Tibial artery (tissue), 4 donors: Measurements from ENCODE around the gene TXLNA.
A peak's percentile ranks its signal among the peaks of the same experiment; 100 is the strongest.

Source experiments
- DNase-seq, 2 donors: peaks; one replicate each; pipeline ENCODE4 v3.0.0-alpha.2; 2019
- H3K27ac ChIP-seq, 2 donors: fragments of 200-600 bp; sonication (generic) in 1 of 2; 1 replicate in 1 of 2; 2 replicates in 1 of 2; pipeline ENCODE4 v1.5.1; 2018 to 2019; ENCODE audit warnings: mild to moderate bottlenecking in 1 of 2
- H3K27me3 ChIP-seq, 2 donors: fragments of 200-600 bp; sonication (generic) in 1 of 2; one replicate each; pipeline versions ENCODE4 v1.5.1 to v1.6.0; 2016 to 2019
- H3K36me3 ChIP-seq, 3 donors: fragments of 200-600 bp; sonication (generic) in 2 of 3; one replicate each; pipeline ENCODE4 v1.5.1; 2016 to 2019; ENCODE audit warnings: mild to moderate bottlenecking in 2 of 3
- H3K4me1 ChIP-seq, 4 donors: fragments of 200-600 bp; sonication (generic) in 2 of 4; 1 replicate in 3 of 4; 2 replicates in 1 of 4; pipeline ENCODE4 v1.5.1; 2016 to 2019
- H3K4me3 ChIP-seq, 2 donors: fragments of 200-600 bp; sonication (generic) in 1 of 2; 1 replicate in 1 of 2; 2 replicates in 1 of 2; pipeline ENCODE4 v1.5.1; 2018 to 2019; ENCODE audit warnings: mild to moderate bottlenecking in 2 of 2
- H3K9me3 ChIP-seq, 3 donors: fragments of 200-600 bp; sonication (generic) in 1 of 3; one replicate each; pipeline ENCODE4 v1.5.1; 2016 to 2019
- intact Hi-C: fragments of 100-400 bp; cut with DNase I; formaldehyde crosslinking; loops from one replicate; pipeline ENCODE4 v1.15.0; 2023; ENCODE audit warnings: low total_unique reads
- TF ChIP-seq, protein P1 (sequence below), 2 experiments: fragments of 200-600 bp in 1 of 2; fragments of 450-650 bp in 1 of 2; IDR thresholded peaks; one replicate each; pipeline ENCODE4 v1.5.1; 2017 to 2019; ENCODE audit warnings: antibody characterized with exemption in 2 of 2, mild to moderate bottlenecking in 1 of 2, moderate library complexity in 1 of 2

TXLNA gene

DNA sequence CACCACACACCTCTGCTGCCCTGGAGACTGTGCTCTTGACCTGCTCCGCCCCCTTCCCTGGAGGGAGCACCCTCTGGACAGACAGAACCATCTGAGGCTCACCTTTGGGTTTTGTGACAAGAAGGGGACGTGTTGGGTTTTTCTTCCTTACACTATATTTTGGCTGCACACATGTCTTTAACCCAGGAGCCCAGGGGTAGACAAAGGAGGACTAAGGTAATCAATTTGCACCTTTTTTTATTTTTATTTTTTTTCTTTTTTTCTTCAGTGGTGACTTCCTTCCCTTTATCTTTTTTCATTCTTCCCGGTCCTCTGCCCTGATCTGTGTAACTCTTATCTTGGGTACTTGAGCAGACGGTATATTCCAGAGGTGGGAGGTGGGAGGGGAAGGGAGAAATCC, 8.5 kb upstream of the TXLNA start:
- Histone ChIP-seq H3K27ac (no peak overlapping the region), H3K4me1 (no peaks in the 10 kb centered on the region), H3K27me3 (no peaks in the 10 kb centered on the region), H3K36me3 (peaks cover 45 to 82% (median 75%) of the 10 kb centered on the region in 3 donors), H3K9me3 (no peaks in the 10 kb centered on the region), H3K4me3 (no peak overlapping the region)
- intact Hi-C loops: no loop called here
- TF ChIP-seq, protein P1, sequence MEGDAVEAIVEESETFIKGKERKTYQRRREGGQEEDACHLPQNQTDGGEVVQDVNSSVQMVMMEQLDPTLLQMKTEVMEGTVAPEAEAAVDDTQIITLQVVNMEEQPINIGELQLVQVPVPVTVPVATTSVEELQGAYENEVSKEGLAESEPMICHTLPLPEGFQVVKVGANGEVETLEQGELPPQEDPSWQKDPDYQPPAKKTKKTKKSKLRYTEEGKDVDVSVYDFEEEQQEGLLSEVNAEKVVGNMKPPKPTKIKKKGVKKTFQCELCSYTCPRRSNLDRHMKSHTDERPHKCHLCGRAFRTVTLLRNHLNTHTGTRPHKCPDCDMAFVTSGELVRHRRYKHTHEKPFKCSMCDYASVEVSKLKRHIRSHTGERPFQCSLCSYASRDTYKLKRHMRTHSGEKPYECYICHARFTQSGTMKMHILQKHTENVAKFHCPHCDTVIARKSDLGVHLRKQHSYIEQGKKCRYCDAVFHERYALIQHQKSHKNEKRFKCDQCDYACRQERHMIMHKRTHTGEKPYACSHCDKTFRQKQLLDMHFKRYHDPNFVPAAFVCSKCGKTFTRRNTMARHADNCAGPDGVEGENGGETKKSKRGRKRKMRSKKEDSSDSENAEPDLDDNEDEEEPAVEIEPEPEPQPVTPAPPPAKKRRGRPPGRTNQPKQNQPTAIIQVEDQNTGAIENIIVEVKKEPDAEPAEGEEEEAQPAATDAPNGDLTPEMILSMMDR (IDR thresholded peaks at IDR 0.05): no peak
- DNase-seq: no peak

DNA sequence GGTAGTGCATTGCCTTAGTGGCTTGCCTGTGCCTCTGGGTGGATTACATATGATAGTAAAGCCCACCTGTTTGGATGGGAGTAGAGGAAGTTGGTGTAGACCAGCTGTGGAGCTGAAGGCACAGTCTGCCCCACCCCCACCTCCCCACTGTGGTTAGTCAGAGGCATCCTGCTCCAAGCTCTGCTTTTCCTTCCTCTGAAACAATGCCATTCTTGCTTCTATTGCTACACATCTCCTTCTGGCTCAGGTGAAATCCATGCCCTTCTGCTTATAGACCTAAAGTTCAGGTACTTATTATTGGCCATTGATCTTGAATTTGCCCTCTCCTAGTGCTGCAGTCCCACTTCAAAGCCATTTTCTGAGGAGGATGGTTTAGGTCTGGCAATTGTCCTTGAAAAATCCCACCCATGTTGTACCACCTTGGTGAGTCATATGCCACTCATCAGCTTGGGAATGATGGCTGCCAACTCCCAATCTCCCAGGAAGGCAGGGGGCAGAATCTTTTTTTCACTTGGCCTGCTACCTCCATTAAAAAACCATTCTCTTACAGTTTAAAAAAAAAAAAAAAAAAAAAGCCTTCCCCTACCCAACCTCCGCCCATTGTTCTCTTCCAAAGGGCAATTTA, 6.7 kb upstream of the TXLNA start:
- intact Hi-C loops: no loop called here
- H3K36me3 ChIP-seq: peaks cover 30 to 65% (median 60%) of the 10 kb centered on the region in 3 donors
- H3K4me3 ChIP-seq: no peak overlapping the region
- no peak overlapping the region for H3K27ac ChIP-seq
- H3K4me1 ChIP-seq: no peaks in the 10 kb centered on the region
- no peak for DNase-seq
- TF ChIP-seq, protein P1 (IDR thresholded peaks at IDR 0.05): no peak
- H3K9me3 ChIP-seq: no peaks in the 10 kb centered on the region
- no peaks in the 10 kb centered on the region for H3K27me3 ChIP-seq

DNA sequence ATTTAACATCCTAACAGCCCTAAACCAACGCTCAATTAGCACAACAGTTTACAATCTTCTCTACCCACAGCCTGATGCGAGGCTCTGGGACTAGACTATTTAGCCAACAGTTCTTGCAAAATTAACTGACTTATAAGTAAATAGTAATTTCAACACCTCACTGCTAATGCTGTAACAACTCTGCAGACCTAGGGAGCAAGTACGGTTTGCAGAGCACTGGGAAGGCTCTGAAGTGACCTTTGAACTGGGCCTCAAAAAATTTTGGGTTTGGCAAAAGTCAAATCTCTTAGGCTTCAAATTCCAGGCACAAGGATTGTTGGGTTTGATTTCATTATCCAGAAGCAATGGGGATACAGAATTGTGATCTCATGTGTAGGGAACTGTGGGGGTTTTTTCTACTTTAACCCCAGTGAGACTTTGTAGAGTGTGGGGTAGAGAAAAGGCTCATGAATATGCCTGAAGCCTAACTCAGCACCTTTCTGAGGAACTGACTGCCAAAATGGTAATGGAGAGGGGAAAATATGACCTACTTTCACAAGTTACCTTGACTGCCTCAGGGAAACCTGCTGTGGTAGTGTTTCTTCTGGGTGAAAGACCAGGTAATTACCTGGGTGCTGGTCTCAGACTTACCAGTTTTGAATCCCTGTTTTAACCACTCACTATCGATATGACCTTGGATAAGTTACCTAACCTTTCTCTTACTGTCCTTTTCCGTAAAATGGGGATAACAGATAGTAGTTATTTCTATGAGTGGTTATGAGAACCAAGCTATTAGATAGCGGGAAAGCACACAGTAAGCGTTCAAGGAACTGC, 889 bp upstream of the TXLNA start:
- peak overlapping the region; percentile 90 to 93 for H3K27ac ChIP-seq

DNA sequence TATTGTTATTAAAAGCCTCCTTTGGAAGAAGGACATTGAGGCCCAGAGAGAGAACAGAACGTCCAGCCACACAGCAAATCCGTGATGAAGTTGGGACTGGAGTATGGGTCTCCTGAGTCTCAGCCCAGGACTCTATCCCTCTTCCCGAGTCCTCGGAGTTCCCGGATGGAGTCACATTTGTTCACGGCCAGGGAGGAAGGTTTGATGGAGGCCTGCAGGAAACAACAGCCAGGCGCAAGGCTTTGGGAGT, 357 bp upstream of the TXLNA start:
- H3K27me3 ChIP-seq: no peaks in the 10 kb centered on the region
- H3K4me1 ChIP-seq: peaks cover 0 to 44% (median 33%) of the 10 kb centered on the region in 4 donors
- TF ChIP-seq, protein P1 (IDR thresholded peaks at IDR 0.05): no peak
- DNase-seq: no peak
- peak overlapping the region; percentile 64 to 81 for H3K4me3 ChIP-seq
- no peaks in the 10 kb centered on the region for H3K9me3 ChIP-seq
- peaks cover 6 to 30% (median 12%) of the 10 kb centered on the region in 3 donors for H3K36me3 ChIP-seq
- intact Hi-C loops: no loop called here
- H3K27ac ChIP-seq: peak overlapping the region; percentile 90 to 93

More for the DNA sequence above, 889 bp upstream of the TXLNA start:
- TF ChIP-seq, protein P1 (IDR thresholded peaks at IDR 0.05): no peak
- Histone ChIP-seq H3K36me3 (peaks cover 1 to 30% (median 11%) of the 10 kb centered on the region in 3 donors), H3K4me3 (peak overlapping the region; percentile 64 to 81), H3K27me3 (no peaks in the 10 kb centered on the region), H3K4me1 (peaks cover 0 to 39% (median 28%) of the 10 kb centered on the region in 4 donors), H3K9me3 (no peaks in the 10 kb centered on the region)
- intact Hi-C loops: no loop called here
- DNase-seq: peak in 1 of 2 donors; percentile 23

DNA sequence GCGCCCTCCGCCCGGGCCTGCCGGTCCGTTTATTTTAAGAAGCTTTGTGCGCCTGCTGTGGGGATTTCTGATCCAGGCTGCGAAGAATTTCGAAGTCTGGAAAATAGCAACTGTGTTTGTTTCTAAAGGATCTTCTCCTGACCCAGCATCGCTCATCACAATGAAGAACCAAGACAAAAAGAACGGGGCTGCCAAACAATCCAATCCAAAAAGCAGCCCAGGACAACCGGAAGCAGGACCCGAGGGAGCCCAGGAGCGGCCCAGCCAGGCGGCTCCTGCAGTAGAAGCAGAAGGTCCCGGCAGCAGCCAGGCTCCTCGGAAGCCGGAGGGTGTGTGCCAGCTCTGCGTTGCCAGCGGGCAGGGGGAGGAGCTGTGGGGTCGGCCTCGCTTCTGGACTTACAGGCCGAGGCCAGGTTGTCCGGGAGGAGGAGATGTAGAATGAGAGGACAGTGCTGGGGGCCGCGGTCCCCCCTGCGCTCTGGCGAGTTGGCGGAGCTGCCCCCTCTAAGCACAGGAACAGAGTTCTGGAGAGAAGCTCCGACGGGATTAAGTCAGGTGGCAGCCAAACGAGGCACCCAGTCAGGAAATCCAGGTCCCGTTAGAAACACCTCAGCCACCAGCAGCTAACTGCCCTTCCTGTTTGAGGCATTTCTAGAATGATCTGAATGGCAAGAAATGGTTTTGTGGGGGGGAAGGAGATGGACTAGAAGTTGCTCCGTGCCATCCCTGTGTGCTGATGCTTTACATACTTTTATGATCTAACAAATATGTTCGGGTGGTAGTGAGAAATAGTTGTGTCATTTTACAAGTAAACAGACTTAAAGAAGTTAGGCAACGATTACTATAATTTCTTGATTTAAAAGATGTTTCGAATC, 948 bp downstream of the TXLNA start:
- no peaks in the 10 kb centered on the region for H3K27me3 ChIP-seq
- H3K36me3 ChIP-seq: peaks cover 13 to 40% (median 14%) of the 10 kb centered on the region in 3 donors
- TF ChIP-seq, protein P1 (IDR thresholded peaks at IDR 0.05): no peak
- peak overlapping the region; percentile 90 to 93 for H3K27ac ChIP-seq
- DNase-seq: peak; percentile 49 to 79
- peaks cover 0 to 53% (median 42%) of the 10 kb centered on the region in 4 donors for H3K4me1 ChIP-seq
- intact Hi-C loops: loop anchor here (10.0 kb wide), 1 partner anchor 54 kb away; no protein-coding TSS in a partner anchor
- peak overlapping the region; percentile 64 to 81 for H3K4me3 ChIP-seq
- H3K9me3 ChIP-seq: no peaks in the 10 kb centered on the region
